Measurements from ENCODE around the gene SIPA1L2. TPM values are rescaled to one million over a fixed set of nuclear protein-coding genes. Genes with fewer than 3 reads are reported as not detected.

Gene SIPA1L2
- total and polyA plus RNA-seq, 2 of the 13 experiments (the other 11 are each of a cell fraction or from before 2014, with no cell fraction given): 0.03 TPM; not detected in 1

GRCh38 chr1:232617237-232617636 is 12.7 kb downstream of the SIPA1L2 start:
- no peak for TF ChIP-seq REPIN1 (CRISPR knock-in tag; IDR thresholded peaks at IDR 0.05; ENCODE audit: borderline replicate concordance, low read depth)
- TF ChIP-seq ETS1 (CRISPR knock-in tag; IDR thresholded peaks at IDR 0.05): no peak
- no peak for TF ChIP-seq HCFC1 (IDR thresholded peaks at IDR 0.05; ENCODE audit: low read depth, low read length)
- TF ChIP-seq TCF12 (IDR thresholded peaks at IDR 0.05): no peak
- TF ChIP-seq TCF12 (CRISPR knock-in tag; IDR thresholded peaks at IDR 0.05): no peak
- TF ChIP-seq ZNF383 (CRISPR knock-in tag; IDR thresholded peaks at IDR 0.05; ENCODE audit: borderline replicate concordance): no peak
- no peak for TF ChIP-seq PAF1 (CRISPR knock-in tag; IDR thresholded peaks at IDR 0.05)
- TF ChIP-seq ZNF263 (CRISPR knock-in tag; IDR thresholded peaks at IDR 0.05): no peak
- no peak for TF ChIP-seq SMAD3 (CRISPR knock-in tag; IDR thresholded peaks at IDR 0.05)
- no peak for TF ChIP-seq ZNF788 (CRISPR knock-in tag; IDR thresholded peaks at IDR 0.05; ENCODE audit: borderline replicate concordance)
- TF ChIP-seq, protein P1, sequence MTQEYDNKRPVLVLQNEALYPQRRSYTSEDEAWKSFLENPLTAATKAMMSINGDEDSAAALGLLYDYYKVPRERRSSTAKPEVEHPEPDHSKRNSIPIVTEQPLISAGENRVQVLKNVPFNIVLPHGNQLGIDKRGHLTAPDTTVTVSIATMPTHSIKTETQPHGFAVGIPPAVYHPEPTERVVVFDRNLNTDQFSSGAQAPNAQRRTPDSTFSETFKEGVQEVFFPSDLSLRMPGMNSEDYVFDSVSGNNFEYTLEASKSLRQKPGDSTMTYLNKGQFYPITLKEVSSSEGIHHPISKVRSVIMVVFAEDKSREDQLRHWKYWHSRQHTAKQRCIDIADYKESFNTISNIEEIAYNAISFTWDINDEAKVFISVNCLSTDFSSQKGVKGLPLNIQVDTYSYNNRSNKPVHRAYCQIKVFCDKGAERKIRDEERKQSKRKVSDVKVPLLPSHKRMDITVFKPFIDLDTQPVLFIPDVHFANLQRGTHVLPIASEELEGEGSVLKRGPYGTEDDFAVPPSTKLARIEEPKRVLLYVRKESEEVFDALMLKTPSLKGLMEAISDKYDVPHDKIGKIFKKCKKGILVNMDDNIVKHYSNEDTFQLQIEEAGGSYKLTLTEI (CRISPR knock-in tag; conservative IDR thresholded peaks at IDR 0.05): no peak
- CTCF ChIA-PET (ENCODE audit: low intra/inter-chr PET ratio, low total read pairs): no interaction called here
- in situ Hi-C loops (cut with HindIII; ENCODE audit: extremely low pct_ligation_motif_present, low pct_unique_long_range_greater_than_20kb): no loop called here
- Histone ChIP-seq H3K9ac (ENCODE audit: insufficient read depth, low read depth, low read length) (no peak overlapping the region), H2AFZ (ENCODE audit: low read length) (no peak overlapping the region), H3K27me3 (ENCODE audit: control insufficient read depth in 1 of 2, insufficient read depth in 2 of 2, low read length in 2 of 2) (0 out of 5 replicates have a peak, but pooled peaks cover 1 to 2% of the 10 kb centered on the region in 2 experiments), H3K36me3 (replicated peaks in 1 of 2; ENCODE audit: control insufficient read depth in 1 of 2, insufficient read depth in 2 of 2, low read length in 2 of 2) (no peaks in the 10 kb centered on the region), H3K79me2 (ENCODE audit: insufficient read depth, low read length) (no peaks in the 10 kb centered on the region), H3K4me3 (replicated peaks in 1 of 3; ENCODE audit: insufficient read depth in 1 of 3, low read depth in 2 of 3, low read length in 3 of 3) (no peak overlapping the region), H3K4me1 (ENCODE audit: insufficient read depth, low read length) (no peaks in the 10 kb centered on the region), H4K20me1 (ENCODE audit: insufficient read depth, low read length) (no peaks in the 10 kb centered on the region), H3K4me2 (ENCODE audit: low read depth, low read length) (no peak overlapping the region), H3K9me3 (ENCODE audit: low read length) (no peaks in the 10 kb centered on the region), H3K27ac (ENCODE audit: extremely low read length, insufficient read depth, low read length) (no peak overlapping the region)
- no TSS peak for BruUV-seq (replicated peaks)
- DNase-seq (ENCODE audit: low spot score) (no peak), FAIRE-seq (no peak), ATAC-seq (no peak)
- intact Hi-C loops (cut with micrococcal nuclease; ENCODE audit: unreplicated experiment): no loop called here
- POLR2A ChIA-PET: no interaction called here
- 33% methylated on average over 1 of the region's 1 CpG for WGBS (ENCODE audit: low lambda C conversion rate)
